ENCODE data around the gene MUC12. TPM values are rescaled to one million over a fixed set of nuclear protein-coding genes. Genes with fewer than 3 reads are reported as not detected.
"Not testable (repeated sequence)": the region's sequence is repeated elsewhere in the genome, so short reads cannot be mapped to it uniquely, and the experiment has no call there.

Gene MUC12
- total and polyA plus RNA-seq, 2 donors (not counting 3 experiments of a cell fraction or from before 2014, with no cell fraction given) = not detected

- no peaks in the 10 kb centered on the region for H3K79me2 ChIP-seq (ENCODE audit: control insufficient read depth, insufficient read depth, low read length)
- peaks cover under 1 to 2% of the 10 kb centered on the region in 2 experiments for H3K27me3 ChIP-seq (ENCODE audit: control insufficient read depth in 2 of 2, insufficient read depth in 2 of 2, low read length in 2 of 2)
- no peak overlapping the region for H3K9ac ChIP-seq (replicated peaks; ENCODE audit: extremely low read depth, insufficient read depth, low read length)
- H3K4me1 ChIP-seq (ENCODE audit: control insufficient read depth, extremely low read depth, insufficient read depth, low read length) = no peaks in the 10 kb centered on the region
- H3K27ac ChIP-seq (ENCODE audit: insufficient read depth, low read depth, low read length) = no peak overlapping the region
- intact Hi-C loops (cut with micrococcal nuclease) (no loop called here), dilution Hi-C loops (cut with MboI; ENCODE audit: extremely low pct_ligation_motif_present, low sequenced_read_pairs) (no loop called here)
- FAIRE-seq = no peak
- no peaks in the 10 kb centered on the region for H3K9me1 ChIP-seq (replicated peaks; ENCODE audit: control insufficient read depth, extremely low read depth, insufficient read depth, low read length)
- no peaks in the 10 kb centered on the region for H3K36me3 ChIP-seq (ENCODE audit: control insufficient read depth in 2 of 2, extremely low read depth in 1 of 2, insufficient read depth in 2 of 2, low read length in 2 of 2)
- no peaks in the 10 kb centered on the region for H4K20me1 ChIP-seq (replicated peaks; ENCODE audit: control insufficient read depth, extremely low read depth, insufficient read depth, low read length)
- CTCF ChIA-PET = interaction anchor here (2.4 to 4.6 kb wide), 2 partner anchors 16 to 166 kb away, joined by 14 to 44 read pairs; partner anchors contain the start of gene ACHE
- no peak overlapping the region for H3K4me3 ChIP-seq (replicated peaks in 1 of 3; ENCODE audit: insufficient read depth in 1 of 3, low read depth in 1 of 3, low read length in 3 of 3)
- BruUV-seq (replicated peaks) = no TSS peak
- no peaks in the 10 kb centered on the region for H3K9me3 ChIP-seq (replicated peaks; ENCODE audit: control insufficient read depth, insufficient read depth, low read length)
- POLR2A ChIA-PET = no interaction called here
- no peak for TF ChIP-seq POLR2A (IDR thresholded peaks at IDR 0.05; ENCODE audit: low read depth, low read length)
- no peak for TF ChIP-seq GATA2 (IDR thresholded peaks at IDR 0.05; ENCODE audit: insufficient read depth, insufficient read length, low read depth, low read length)
- no peak overlapping the region for H2AFZ ChIP-seq (ENCODE audit: low read depth, low read length)
- no peak for DNase-seq (ENCODE audit: low read depth, low spot score)
- no peak overlapping the region for H3K4me2 ChIP-seq (ENCODE audit: insufficient read depth, low read length)
These were observed 91.6 kb downstream of the MUC12 start for GRCh38 chr7:101060992-101061391.

- H2AFZ ChIP-seq (ENCODE audit: low read depth, low read length); H3K36me3 ChIP-seq (ENCODE audit: control insufficient read depth in 2 of 2, extremely low read depth in 1 of 2, insufficient read depth in 2 of 2, low read length in 2 of 2); H3K4me2 ChIP-seq (ENCODE audit: insufficient read depth, low read length); POLR2A ChIA-PET; H3K9me3 ChIP-seq (replicated peaks; ENCODE audit: control insufficient read depth, insufficient read depth, low read length); FAIRE-seq; DNase-seq (ENCODE audit: low read depth, low spot score); H3K9ac ChIP-seq (replicated peaks; ENCODE audit: extremely low read depth, insufficient read depth, low read length); H3K79me2 ChIP-seq (ENCODE audit: control insufficient read depth, insufficient read depth, low read length); H3K4me3 ChIP-seq (replicated peaks in 1 of 3; ENCODE audit: insufficient read depth in 1 of 3, low read depth in 1 of 3, low read length in 3 of 3); H3K27ac ChIP-seq (ENCODE audit: insufficient read depth, low read depth, low read length); dilution Hi-C loops (cut with MboI; ENCODE audit: extremely low pct_ligation_motif_present, low sequenced_read_pairs); H3K4me1 ChIP-seq (ENCODE audit: control insufficient read depth, extremely low read depth, insufficient read depth, low read length); H4K20me1 ChIP-seq (replicated peaks; ENCODE audit: control insufficient read depth, extremely low read depth, insufficient read depth, low read length); H3K9me1 ChIP-seq (replicated peaks; ENCODE audit: control insufficient read depth, extremely low read depth, insufficient read depth, low read length); H3K27me3 ChIP-seq (ENCODE audit: control insufficient read depth in 2 of 2, insufficient read depth in 2 of 2, low read length in 2 of 2); BruUV-seq (replicated peaks); intact Hi-C loops (cut with micrococcal nuclease): not testable (repeated sequence)
- CTCF ChIA-PET = interaction anchor here (1.1 kb wide), 1 partner anchor 12 kb away, joined by 3 read pairs; no protein-coding TSS in a partner anchor
These were observed 94.8 kb downstream of the MUC12 start for GRCh38 chr7:101064176-101064550.

- intact Hi-C loops (cut with micrococcal nuclease); dilution Hi-C loops (cut with MboI; ENCODE audit: extremely low pct_ligation_motif_present, low sequenced_read_pairs): not testable (repeated sequence)
These were observed 95.8 kb downstream of the MUC12 start for GRCh38 chr7:101065162-101065561.

More at GRCh38 chr7:101065162-101065561, 95.8 kb downstream of the MUC12 start:
- DNase-seq (ENCODE audit: low read depth, low spot score); H3K9ac ChIP-seq (replicated peaks; ENCODE audit: extremely low read depth, insufficient read depth, low read length); H3K27me3 ChIP-seq (ENCODE audit: control insufficient read depth in 2 of 2, insufficient read depth in 2 of 2, low read length in 2 of 2); H3K36me3 ChIP-seq (ENCODE audit: control insufficient read depth in 2 of 2, extremely low read depth in 1 of 2, insufficient read depth in 2 of 2, low read length in 2 of 2); H3K4me3 ChIP-seq (replicated peaks in 1 of 3; ENCODE audit: insufficient read depth in 1 of 3, low read depth in 1 of 3, low read length in 3 of 3); H3K27ac ChIP-seq (ENCODE audit: insufficient read depth, low read depth, low read length); H3K9me1 ChIP-seq (replicated peaks; ENCODE audit: control insufficient read depth, extremely low read depth, insufficient read depth, low read length); POLR2A ChIA-PET; H3K9me3 ChIP-seq (replicated peaks; ENCODE audit: control insufficient read depth, insufficient read depth, low read length); H3K4me2 ChIP-seq (ENCODE audit: insufficient read depth, low read length); FAIRE-seq; BruUV-seq (replicated peaks); H3K4me1 ChIP-seq (ENCODE audit: control insufficient read depth, extremely low read depth, insufficient read depth, low read length); H2AFZ ChIP-seq (ENCODE audit: low read depth, low read length); H3K79me2 ChIP-seq (ENCODE audit: control insufficient read depth, insufficient read depth, low read length); H4K20me1 ChIP-seq (replicated peaks; ENCODE audit: control insufficient read depth, extremely low read depth, insufficient read depth, low read length): not testable (repeated sequence)
- CTCF ChIA-PET = interaction anchor here (1.1 to 1.2 kb wide), 2 partner anchors 11 to 170 kb away, joined by 3 to 6 read pairs; partner anchors contain the start of gene ACHE

Data from endothelial cell of umbilical vein (primary cell).